HG03095 (cell line): ENCODE data around the gene TTC24.
"Not testable (repeated sequence)": the region's sequence is repeated elsewhere in the genome, so short reads cannot be mapped to it uniquely, and the experiment has no call there.

Experiments
- ATAC-seq: cut with Tn5 transposase; IDR thresholded peaks from one replicate; pipeline ENCODE4 v1.9.1; 2021; ENCODE audit warnings: moderate library complexity; ENCODE audit not compliant: unreplicated experiment

The TTC24 gene

DNA sequence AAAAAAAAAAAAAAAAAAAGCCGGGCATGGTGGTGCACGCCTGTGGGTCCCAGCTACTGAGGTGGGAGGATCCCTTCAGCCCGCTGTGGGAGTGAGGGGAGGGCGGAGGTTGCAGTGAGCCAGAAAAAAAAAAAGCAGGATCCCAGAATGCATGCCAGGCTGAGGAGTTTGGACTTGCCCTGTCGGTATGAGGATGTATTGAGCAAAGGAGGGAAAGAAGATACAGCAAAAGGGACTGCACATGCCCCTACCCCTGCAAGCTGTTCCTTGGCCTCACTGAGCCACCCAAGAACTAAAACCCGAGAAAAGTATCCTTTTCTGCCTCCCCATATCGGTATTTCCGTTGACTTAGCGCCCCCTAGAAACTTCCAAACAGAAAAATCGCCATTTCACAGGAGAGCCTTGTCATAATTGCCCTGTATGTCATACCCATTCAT is 23.1 kb downstream of the TTC24 start:
- ATAC-seq, result no peak

GRCh38 chr1:156607344-156607743 is 27.8 kb downstream of the TTC24 start:
- not testable (repeated sequence) for ATAC-seq

GRCh38 chr1:156608036-156608674 is 28.6 kb downstream of the TTC24 start:
- peak; percentile 66 for ATAC-seq

- no peak for ATAC-seq
Measured at GRCh38 chr1:156608981-156609380, 29.5 kb downstream of the TTC24 start.

- not testable (repeated sequence) for ATAC-seq
Measured at GRCh38 chr1:156610072-156610471, 30.5 kb downstream of the TTC24 start.

DNA sequence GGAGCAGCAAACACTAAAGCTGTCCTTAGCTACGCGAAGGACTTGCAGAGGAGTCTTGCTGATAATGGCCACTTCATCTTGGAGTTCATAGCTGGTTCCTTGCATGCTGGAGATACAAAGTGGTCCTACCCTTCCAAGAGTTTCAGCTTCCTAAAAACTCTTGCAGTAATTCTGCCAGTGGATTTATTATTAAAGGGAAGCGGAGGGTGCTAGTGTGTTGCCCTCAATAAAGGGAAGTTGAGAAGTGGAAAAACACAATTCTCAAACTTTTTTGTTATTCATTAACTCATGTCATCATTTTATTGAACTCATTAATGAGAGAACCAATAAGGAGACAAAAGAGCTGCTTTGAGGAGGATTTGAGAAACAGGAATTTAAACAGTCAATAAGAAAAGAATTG is 33.1 kb downstream of the TTC24 start:
- no peak for ATAC-seq

DNA sequence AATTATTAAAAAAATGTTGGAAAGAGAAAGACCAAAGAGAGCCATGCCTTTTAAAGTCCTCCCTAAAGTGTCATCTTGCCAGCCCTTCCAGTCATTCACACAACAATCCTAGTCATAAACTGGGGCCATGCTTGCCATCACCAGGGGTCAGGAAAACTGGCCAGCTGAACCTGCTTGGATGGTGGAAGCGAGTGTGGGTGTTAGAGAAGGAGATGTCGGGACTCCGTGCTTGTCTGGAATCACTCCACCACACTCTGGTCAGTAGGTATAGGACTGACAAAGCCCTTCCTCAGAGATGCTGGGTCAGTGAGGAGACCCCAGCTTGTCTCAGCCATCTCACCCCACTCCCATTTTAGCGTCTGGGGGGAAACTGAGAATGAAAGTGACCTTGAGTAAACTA is 36.4 kb downstream of the TTC24 start:
- ATAC-seq, result no peak

GRCh38 chr1:156616463-156616862 is 36.9 kb downstream of the TTC24 start:
- no peak for ATAC-seq

- no peak for ATAC-seq
Measured at GRCh38 chr1:156618853-156619581, 39.5 kb downstream of the TTC24 start, which contains the start of gene HAPLN2. Gene HAPLN2, plus strand, starts transcription at chr1:156619415. Its CDS starts 4,076 bp downstream, at chr1:156623491.

- no peak for ATAC-seq
Measured at GRCh38 chr1:156619582-156619955, 40.0 kb downstream of the TTC24 start.

DNA sequence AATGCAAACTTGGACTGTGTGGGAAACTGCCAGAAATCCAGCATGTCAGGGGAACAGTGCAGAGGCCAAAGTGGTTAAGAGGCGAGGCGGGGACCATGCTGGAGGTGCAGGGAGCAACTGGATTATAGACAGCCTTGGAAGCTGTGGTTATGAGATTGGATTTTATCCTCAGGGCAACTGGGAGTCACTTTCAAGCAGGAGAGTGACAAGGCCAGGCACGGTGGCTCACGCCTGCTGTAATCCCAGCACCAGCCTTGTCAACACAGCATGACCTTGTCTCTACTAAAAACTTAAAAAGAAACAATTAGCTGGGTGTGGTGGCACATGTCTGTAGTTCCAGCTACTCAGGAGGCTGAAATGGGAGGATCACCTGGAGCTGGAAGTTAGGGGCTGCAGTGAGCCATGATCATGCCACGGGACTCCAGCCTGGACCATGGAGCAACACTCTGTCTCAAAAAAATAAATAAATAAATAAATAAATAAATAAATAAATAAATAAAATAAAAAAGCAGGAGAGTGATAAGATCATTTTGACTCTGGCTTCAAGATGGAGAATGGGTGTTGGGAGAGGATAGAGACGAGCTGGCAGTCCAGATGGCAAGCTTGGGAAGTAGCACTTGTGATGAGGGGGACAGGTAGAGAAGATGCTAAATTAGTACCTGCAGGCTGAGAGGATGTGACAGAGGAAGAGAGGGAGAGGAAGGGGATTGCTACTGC is 43.2 kb downstream of the TTC24 start:
- no peak for ATAC-seq

DNA sequence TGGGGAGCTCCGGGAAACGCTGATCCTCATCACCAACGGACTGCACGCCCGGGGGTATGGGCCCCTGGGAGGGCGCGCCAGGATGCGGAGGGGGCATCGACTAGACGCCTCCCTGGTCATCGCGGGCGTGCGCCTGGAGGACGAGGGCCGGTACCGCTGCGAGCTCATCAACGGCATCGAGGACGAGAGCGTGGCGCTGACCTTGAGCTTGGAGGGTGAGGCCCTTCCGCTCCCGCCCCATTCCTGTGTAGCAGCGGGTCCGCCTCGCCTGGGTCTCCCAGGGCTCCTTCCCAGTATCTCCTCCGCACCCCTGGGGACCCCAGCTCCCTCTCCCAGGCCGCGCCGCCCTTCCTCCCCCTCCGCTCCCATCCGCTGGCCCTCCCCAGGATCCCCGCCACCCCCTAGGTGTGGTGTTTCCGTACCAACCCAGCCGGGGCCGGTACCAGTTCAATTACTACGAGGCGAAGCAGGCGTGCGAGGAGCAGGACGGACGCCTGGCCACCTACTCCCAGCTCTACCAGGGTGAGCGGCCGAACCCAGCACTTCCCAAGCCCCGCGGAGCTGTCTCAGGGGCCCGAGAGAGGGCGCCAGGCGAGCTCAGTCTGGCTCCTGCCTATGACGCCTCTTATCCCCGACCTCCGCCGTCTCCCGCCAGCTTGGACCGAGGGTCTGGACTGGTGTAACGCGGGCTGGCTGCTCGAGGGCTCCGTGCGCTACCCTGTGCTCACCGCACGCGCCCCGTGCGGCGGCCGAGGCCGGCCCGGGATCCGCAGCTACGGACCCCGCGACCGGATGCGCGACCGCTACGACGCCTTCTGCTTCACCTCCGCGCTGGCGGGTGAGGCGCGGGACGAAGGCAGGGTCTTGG is 44.7 kb downstream of the TTC24 start:
- no peak for ATAC-seq

DNA sequence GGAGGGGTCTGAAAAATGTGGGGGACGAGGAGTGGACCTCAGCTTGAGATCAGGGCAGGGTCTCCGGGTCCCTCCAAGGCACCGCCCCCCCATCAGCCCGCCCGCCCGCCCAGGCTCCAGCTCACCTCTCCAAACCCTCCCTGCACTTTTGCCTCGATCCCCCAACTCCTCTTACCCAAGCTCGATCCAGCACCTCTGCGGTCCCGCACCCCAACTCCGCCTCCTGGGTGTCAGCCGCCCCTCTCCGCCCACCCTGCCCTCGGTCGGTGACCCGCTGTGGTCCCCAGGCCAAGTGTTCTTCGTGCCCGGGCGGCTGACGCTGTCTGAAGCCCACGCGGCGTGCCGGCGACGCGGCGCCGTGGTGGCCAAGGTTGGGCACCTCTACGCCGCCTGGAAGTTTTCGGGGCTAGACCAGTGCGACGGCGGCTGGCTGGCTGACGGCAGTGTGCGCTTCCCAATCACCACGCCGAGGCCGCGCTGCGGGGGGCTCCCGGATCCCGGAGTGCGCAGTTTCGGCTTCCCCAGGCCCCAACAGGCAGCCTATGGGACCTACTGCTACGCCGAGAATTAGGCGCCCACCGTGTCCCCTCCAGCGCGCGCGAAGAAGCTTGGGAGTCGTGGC is 45.4 kb downstream of the TTC24 start:
- ATAC-seq, result no peak

DNA sequence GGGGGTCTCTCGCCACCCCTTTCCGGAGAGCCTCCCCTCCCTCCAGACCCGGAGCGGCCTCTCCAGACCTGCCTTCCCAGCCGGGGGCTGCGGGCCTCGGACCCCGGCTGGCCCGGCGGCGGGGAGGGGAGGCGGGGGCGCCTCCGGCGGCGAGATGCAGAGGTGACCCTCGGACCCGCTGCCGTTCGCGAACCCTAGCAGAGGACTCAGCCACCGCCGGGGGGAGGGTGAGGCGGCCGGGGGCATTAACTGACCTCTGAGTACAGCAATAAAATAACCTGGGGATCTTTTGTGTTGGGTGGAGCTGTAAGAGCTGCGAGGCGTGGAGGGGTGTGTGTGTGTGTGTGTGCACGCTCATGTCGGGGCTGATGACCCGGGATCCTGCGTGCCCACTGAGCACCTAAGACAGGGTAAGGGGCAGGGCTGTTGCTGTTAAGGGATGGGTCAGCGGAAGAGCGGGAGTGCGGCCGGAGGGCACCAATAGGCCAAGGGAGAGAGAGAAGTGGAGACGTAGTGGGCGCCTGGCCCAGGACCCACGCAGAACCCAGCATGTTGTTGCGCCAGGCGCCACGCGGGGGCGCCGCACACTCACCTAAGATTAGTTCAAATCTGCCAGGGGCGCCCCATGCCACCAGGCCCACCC is 46.0 kb downstream of the TTC24 start:
- no peak for ATAC-seq

- no peak for ATAC-seq
Measured at GRCh38 chr1:156626079-156626438, 46.5 kb downstream of the TTC24 start.

- no peak for ATAC-seq
Measured at GRCh38 chr1:156627313-156627880, 47.9 kb downstream of the TTC24 start.

- ATAC-seq, result no peak
Measured at GRCh38 chr1:156629823-156630449, 50.4 kb downstream of the TTC24 start.

DNA sequence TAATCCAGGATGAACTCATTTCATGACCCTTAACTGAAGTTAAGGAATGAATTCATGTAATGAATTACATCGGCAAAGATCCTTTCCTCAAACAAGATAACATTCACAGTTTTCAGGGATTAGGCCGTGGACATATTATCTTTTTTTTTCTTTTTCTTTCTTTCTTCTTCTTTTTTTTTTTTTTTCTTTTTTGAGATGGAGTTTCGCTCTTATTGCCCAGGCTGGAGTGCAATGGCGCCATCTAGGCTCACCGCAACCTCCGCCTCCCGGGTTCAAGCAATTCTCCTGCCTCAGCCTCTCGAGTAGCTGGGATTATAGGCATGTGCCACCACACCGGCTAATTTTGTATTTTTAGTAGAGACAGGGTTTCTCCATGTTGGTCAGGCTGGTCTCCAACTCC is 51.6 kb downstream of the TTC24 start:
- ATAC-seq, result not testable (repeated sequence)

DNA sequence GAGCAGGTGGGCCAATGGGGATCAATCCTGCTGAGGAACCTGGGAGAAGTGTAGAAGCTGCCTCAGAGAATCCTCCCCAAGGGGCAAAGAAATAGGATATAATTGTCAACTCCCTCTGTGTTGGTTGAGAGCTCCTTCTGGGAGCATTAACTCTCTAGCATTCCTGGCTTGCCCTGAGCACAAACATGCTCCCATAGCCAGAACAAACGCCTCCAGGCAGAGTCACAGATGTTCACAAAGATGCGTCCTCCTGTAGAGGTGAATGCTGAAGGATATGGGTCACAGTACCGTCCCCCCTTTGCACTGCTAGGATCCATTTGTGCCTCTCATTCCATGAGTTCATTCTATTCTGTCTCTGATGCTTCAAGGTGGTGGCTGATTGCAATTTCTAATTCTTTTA is 52.8 kb downstream of the TTC24 start:
- ATAC-seq, result no peak
